Epithelial cell of proximal tubule (primary cell): ENCODE data around the gene PAMR1. TPM values are rescaled to one million over a fixed set of nuclear protein-coding genes. Genes with fewer than 3 reads are reported as not detected.
A peak's percentile ranks its signal among the peaks of the same experiment; 100 is the strongest.

ENCODE experiments used
- DNase-seq: peaks from one replicate; pipeline ENCODE4 v3.0.0-alpha.2; 2011; ENCODE audit warnings: low read depth
- H3K4me3 ChIP-seq: 2 replicates; pipeline ENCODE4 v1.5.1; 2011; ENCODE audit warnings: low read depth, mild to moderate bottlenecking, low read length
- total RNA-seq: library from RNA; depleted of rRNA; stranded (reverse); fragments of >200 nt; gene quantifications from 2 replicates; pipeline ENCODE4 v1.2.3, GENCODE V29; 2015
- TF ChIP-seq, protein P1 (sequence below): conservative IDR thresholded peaks from 2 replicates; pipeline ENCODE4 v1.5.1; 2012; ENCODE audit warnings: low read depth, mild to moderate bottlenecking, low read length

PAMR1 gene
- total RNA-seq, 1 donor from 2014 or later = 0.06 TPM

DNA sequence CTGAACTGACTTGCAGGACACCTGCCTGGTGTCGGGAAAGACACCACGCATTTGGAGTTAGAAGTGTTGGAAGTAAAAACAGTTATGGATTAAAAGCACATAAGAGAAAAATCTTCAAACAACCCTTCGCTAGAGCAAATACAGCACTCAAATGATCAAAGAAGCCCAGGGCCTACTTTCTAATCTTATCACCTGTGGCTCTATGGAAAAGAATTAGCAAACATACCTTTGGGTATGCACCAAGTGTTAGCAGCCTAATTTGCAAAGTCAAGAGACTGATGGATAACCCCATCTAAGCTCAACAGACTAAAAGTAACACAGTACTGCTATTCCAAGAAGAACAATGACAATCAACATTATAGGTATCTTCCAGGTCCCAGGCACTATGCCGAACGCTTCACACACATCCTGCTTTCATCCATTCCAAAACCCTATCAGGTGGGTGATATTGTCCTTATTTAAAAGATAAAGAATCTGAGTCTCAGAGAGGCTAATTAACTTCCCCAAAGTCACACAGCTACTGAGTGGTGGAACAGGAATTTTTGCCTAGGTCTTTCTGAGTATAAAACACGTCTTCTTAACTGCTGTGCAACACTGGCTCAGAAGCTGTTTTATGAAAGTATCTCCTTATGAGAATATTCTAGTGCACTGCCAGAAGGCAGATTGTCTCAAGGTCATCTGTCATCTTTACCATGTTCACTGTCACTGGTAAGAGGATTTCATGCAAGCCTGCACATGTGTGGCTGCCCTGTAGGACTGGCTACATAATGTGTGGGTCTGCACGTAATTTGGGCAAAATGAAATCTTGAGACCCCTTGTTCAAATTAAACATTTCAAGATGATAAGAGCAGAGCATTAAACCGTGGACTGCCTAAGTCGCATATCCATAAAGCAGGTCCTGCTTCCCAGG lies 122.4 kb downstream of the PAMR1 start:
- no peak overlapping the region for H3K4me3 ChIP-seq
- TF ChIP-seq, protein P1, sequence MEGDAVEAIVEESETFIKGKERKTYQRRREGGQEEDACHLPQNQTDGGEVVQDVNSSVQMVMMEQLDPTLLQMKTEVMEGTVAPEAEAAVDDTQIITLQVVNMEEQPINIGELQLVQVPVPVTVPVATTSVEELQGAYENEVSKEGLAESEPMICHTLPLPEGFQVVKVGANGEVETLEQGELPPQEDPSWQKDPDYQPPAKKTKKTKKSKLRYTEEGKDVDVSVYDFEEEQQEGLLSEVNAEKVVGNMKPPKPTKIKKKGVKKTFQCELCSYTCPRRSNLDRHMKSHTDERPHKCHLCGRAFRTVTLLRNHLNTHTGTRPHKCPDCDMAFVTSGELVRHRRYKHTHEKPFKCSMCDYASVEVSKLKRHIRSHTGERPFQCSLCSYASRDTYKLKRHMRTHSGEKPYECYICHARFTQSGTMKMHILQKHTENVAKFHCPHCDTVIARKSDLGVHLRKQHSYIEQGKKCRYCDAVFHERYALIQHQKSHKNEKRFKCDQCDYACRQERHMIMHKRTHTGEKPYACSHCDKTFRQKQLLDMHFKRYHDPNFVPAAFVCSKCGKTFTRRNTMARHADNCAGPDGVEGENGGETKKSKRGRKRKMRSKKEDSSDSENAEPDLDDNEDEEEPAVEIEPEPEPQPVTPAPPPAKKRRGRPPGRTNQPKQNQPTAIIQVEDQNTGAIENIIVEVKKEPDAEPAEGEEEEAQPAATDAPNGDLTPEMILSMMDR = no peak
- no peak for DNase-seq

DNA sequence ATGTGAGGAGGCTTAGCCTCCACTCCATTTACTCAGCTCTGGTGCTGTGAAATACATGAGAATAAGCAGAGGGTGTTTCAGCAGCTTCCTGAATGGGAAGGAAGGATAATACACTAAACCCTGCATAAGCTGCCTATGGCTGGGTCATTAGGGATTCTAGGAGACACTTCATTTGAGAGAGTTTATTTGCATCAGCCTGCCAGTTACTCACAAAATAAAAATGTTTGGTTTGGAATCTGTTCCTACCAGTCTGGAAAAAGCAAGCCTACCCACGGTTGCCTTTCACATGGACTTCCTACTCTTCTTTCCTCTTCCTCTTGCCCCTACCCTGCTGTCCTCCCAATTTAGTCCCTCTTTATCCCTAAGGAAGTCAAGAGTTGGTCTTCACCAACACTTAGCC lies 126.5 kb downstream of the PAMR1 start:
- TF ChIP-seq, protein P1 = no peak
- no peak for DNase-seq
- no peak overlapping the region for H3K4me3 ChIP-seq

DNA sequence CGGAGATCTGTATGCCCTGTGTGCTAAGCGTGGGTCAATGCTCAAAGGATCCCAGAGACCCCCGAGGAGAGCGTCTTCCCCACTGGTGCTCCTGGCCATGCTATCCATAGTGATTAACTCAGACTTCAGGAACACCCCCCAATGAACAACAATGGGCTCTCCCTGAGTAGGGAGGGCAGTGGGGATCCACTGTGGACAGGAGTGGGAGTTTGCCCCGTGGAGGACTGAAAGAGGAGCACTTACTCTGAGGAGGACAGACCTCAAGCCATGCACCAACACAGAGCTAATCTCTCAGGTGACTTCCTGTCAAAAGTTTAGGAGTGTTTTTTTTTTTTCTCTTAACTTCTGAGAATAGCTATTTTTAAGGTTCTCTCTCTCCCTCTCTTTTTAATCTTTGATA lies 130.5 kb downstream of the PAMR1 start:
- TF ChIP-seq, protein P1 = no peak
- H3K4me3 ChIP-seq = no peak overlapping the region
- DNase-seq = no peak

DNA sequence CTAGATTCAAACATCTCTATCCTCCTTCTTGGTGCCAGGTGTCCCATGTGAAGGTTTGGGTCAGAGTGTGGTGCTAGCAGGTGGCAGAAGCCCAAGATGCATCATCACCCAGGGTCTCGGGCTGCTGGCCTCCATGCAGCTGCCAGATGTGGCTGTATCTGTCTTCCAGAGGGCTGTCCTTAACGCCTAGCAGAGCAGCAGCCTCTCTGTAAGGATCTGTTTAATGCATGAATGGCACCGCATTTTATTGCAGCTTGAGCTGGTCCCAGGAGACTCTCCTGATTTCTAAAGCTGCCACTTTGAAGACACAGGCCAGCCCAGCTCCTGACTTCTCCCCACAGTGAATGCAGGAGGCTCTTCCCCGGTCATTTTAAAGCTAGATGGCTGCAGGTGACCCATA lies 132.3 kb downstream of the PAMR1 start:
- no peak for DNase-seq
- no peak overlapping the region for H3K4me3 ChIP-seq
- TF ChIP-seq, protein P1 = no peak

DNA sequence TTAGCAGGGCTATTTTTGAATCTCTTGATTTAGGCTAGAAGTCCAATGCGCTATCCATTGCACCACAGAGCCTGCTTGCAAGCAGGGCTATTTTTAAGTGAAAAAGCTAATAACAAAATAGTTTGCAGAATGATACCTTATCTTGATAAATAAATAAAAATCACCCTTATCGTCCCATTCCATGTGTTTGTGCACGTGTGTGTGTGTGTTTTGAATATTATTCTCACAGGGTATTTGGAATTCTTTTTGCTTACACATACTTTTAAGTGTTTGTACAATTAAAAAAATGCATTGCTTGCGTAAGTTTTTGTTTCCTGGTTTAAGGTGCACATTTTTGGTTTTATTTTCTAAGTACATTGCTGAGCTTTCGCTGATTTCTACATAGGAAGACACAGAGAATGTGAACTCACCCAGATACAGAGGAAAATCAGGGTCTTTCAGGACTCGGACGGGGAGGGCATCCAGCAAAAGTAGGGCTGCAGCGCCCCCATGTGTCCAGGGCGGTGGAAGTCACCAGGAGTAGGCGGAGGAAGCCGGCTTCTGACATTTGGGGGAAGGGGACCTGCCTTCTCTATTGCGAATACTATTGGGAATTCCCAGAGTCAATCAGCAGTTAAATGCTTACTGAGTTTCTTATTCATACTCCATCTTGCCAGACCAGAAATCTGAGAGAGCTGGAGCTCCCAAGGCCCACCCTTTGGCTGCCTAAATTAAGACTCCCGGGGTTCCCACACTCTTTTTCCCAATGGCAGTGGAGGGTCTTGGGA lies 133.3 kb downstream of the PAMR1 start:
- TF ChIP-seq, protein P1 = peak; percentile 92
- DNase-seq = no peak
- H3K4me3 ChIP-seq = no peak overlapping the region

DNA sequence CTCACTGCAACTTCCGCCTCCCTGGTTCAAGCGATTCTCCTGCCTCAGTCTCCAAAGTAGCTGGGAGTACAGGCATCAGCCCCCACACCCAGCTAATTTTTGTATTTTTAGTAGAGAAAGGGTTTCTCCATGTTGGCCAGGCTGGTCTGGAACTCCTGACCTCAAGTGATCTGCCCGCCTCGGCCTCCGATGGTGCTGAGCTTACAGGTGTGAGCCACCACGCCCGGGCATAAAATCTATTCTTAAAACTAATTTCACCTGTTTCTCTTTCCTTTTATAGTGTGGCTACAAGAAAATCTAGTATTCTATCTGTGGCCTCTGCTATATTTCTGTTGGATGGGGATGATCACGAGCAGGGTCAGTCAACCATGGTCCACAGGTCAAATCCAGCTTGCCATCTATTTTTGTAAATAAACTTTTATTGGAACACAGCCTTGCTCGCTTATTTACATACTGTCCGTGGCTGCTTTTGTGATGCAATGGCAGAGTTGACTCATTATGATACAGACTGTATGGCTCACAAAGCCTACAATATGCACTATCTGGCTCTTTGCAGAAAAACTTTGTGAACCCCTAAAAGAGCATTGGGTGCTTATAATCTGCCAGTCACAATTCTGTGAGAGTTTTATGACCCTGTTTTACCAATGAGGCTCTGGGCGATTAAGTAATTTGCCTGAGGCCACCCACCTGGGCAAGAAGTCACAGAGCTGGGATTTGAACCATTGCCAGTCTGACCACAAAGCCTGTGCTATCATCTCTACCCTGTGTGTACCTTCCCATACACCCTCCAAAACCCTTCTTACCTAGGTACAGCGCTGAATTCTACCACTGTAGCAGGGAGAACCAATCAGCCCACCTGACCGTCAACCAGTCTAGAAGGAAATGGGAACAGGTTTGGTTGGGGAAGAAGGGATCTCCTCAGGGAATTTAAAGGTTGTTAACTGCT lies 134.4 kb downstream of the PAMR1 start:
- DNase-seq = no peak
- TF ChIP-seq, protein P1 = no peak
- H3K4me3 ChIP-seq = no peak overlapping the region
